NCI-H1417 (cell line): ENCODE data around the gene CYP21A2.
A peak's percentile ranks its signal among the peaks of the same experiment; 100 is the strongest.
"Not testable (repeated sequence)": the region's sequence is repeated elsewhere in the genome, so short reads cannot be mapped to it uniquely, and the experiment has no call there.

Experiments used
- DNase-seq, 3 experiments: peaks; one replicate each; lab custom pipeline; 2025; lab: John Stamatoyannopoulos, UW

CYP21A2 gene

GRCh38 chr6:32037598-32038524, at the start of gene CYP21A2:
TSS of gene CYP21A2 (plus strand) at chr6:32038415. CDS start at chr6:32038423, 8 bp downstream.
- peak in 2 of 3 experiments; percentile 38 to 75 for DNase-seq

GRCh38 chr6:31989363-31989762, 48.9 kb upstream of the CYP21A2 start:
- DNase-seq, result not testable (repeated sequence)

GRCh38 chr6:31994421-31994820, 43.8 kb upstream of the CYP21A2 start:
- DNase-seq, result not testable (repeated sequence)

DNA sequence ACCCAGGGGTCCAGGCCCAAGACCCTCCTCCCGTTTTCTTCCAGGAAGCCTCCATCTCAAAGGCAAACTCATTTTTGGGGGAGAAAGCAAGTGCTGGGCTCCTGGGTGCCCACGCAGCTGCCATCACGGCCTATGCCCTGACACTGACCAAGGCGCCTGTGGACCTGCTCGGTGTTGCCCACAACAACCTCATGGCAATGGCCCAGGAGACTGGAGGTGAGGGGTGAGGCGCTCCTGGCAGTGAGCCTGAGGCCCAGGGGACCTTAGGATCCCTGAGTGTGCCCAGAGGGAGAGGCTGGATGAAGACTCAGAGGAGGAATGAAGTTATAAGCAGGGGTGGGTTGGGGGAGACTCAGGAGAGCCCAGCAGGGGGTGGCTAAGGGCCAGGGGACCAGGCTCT, 41.8 kb upstream of the CYP21A2 start:
- not testable (repeated sequence) for DNase-seq

DNA sequence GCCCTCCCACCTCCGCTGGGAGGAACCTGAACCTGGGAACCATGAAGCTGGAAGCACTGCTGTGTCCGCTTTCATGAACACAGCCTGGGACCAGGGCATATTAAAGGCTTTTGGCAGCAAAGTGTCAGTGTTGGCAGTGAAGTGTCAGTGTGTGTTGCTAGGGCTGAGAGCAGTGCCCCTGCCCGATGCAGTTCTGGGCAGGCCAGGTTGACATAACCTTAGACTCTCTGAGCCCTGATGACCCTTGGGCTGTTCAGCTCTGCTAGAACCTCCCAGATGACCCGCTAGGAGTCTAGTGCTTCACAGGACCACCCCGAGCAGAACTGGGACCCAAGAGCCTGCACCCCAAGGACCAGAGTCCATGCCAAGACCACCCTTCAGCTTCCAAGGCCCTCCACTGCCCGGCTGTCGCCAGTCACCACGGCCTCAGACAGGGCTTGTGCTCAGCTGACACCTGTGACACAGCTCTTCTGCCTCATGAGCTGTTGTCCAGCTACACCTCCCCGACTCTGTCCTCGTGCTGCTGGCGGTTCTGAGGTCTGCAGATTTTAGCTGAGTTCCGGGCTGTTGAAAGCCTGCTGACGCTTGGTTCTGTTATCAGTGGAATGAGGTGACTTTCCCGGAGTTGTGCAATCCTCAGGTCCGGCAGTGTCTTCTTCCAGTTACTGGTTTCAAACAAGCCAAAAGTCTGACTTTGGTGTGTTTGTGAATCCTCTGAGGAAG, 35.5 kb upstream of the CYP21A2 start:
- DNase-seq, result not testable (repeated sequence)

DNA sequence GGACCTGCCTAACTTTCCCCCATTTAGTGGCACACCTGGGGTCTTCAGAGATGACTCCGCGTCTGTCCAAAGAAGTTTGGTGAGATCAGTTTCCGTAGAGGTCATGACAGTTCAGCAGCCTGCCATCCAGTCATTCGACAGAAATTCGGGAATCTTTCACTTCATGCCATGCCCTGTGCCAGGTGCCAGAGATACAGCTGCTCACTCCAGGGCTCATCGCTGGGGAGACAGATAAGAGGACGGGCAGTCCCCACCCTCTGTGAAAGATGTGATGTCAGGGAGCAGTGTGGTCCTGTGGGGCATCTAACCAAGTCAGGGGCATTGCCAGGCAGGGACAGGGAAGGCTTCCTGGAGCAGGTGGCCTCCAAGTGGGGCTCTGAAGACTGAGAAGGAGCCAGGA, 34.9 kb upstream of the CYP21A2 start:
- not testable (repeated sequence) for DNase-seq

DNA sequence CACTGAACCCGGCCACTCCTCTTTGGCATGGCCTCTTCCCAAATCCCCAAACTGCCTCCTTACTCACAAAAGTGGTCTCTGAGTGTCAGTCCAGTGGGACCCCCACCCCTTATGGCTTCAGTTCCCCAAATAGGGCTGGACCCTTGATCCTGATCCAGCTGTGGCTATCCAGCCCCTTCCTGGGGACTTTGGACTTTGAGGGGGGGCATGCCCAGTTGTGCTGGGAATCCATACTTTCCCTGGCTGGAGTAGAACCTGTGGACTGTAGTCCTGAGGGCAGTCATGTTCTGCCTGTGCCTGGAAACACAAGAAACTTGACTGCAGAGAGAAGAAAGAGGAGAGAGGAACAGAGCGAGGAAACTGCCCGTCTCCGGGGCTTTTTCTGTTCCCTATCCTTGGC, 33.8 kb upstream of the CYP21A2 start:
- DNase-seq, result not testable (repeated sequence)

DNA sequence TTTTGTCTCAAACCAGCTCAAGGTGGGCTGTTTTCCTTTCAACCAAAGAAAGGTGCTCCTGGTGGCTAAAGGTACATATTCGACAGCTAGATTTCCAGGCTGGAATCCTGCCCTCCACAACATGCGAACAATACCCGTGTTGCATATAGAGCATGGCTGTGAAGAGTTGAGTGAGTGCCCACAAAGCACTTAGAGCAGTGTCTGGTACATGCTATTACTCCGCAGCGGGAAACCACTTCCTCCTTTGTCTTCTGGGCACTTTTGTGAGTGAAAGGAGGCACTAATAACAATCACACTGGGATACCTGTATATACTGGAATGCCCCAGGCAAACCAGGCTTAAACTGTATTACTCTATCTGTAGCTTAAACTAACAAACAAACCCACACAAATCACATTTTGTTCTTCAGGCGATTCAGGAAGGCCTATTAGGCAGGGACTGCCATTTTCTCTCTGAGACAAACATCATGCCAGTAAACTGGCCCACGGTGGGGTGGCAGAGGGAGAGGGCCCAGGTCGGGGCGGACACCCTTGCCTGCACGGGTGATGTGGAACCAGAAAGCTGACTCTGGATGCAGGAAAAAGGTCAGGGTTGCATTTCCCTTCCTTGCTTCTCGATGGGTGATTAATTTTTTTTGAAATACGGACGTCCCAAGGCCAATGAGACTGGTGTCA, 33.2 kb upstream of the CYP21A2 start:
- DNase-seq, result peak in 2 of 3 experiments; percentile 25 to 69

DNA sequence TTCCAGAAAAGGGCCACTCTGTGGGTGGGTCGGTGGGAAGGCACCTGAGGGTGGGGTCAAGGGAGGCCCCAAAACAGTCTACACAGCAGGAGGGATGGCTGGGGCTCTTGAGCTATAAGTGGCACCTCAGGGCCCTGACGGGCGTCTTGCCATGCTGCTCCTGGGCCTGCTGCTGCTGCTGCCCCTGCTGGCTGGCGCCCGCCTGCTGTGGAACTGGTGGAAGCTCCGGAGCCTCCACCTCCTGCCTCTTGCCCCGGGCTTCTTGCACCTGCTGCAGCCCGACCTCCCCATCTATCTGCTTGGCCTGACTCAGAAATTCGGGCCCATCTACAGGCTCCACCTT, 32.7 kb upstream of the CYP21A2 start:
- DNase-seq, result peak in 2 of 3 experiments; percentile 10 to 64

DNA sequence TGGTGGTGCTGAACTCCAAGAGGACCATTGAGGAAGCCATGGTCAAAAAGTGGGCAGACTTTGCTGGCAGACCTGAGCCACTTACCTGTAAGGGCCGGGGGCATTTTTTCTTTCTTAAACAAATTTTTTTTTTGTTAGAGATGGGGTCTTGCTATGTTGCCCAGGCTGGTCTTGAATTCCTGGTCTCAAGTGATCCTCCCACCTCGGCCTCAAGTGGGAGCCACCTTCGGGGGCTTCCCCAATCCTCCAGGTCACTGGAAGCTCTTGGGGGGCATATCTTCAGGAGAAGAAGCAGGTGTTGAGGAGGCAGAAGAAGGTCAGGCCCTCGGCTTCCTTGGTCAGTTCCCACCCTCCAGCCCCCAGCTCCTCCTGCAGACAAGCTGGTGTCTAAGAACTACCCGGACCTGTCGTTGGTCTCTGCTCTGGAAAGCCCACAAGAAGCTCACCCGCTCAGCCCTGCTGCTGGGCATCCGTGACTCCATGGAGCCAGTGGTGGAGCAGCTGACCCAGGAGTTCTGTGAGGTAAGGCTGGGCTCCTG, 32.2 kb upstream of the CYP21A2 start:
- DNase-seq, result not testable (repeated sequence)

DNA sequence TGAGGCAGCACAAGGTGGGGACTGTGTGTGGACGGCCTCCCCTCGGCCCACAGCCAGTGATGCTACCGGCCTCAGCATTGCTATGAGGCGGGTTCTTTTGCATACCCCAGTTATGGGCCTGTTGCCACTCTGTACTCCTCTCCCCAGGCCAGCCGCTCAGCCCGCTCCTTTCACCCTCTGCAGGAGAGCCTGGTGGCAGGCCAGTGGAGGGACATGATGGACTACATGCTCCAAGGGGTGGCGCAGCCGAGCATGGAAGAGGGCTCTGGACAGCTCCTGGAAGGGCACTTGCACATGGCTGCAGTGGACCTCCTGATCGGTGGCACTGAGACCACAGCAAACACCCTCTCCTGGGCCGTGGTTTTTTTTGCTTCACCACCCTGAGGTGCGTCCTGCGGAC, 31.1 kb upstream of the CYP21A2 start:
- not testable (repeated sequence) for DNase-seq

GRCh38 chr6:32008037-32008436, 30.2 kb upstream of the CYP21A2 start:
- not testable (repeated sequence) for DNase-seq

DNA sequence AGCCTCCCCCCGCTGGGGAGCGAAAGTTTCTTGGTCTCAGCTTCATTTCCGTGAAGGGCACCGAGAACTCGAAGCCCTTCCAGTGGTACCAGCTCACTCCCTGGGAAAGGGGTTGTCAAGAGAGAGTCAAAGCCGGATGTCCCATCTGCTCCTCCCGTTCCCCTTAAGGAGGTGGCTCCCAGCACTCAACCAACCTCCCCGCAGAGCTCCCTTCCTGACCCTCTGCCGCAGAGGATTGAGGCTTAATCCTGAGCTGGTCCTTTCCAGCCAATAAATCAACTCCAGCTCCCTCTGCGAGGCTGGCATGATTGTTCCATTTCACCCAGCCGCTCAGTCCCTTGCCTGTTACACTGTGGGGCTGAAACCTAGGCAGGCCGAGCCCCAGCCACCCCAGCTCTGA, 29.6 kb upstream of the CYP21A2 start:
- not testable (repeated sequence) for DNase-seq

DNA sequence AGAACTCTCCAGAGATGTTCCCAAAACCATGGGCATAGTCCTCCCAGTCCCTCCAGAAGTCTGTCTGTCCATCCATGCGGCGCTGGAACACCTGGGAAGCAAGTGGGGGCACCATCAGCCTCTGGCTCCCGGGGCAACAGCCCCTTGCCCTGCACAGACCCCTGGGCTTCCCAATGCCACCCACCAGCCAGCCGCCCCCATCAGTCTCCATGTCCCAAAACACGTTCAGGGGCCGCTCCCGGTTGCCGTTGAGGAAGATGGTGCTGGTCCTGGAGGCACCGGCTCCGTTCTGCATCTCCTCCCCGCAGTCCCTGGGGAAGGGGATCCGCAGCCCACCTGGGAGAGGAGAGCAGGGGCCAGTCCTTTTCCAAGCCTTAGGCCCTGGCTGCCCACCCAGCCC, 28.7 kb upstream of the CYP21A2 start:
- not testable (repeated sequence) for DNase-seq

- not testable (repeated sequence) for DNase-seq
Observed at GRCh38 chr6:32010856-32011530, 27.2 kb upstream of the CYP21A2 start.

DNA sequence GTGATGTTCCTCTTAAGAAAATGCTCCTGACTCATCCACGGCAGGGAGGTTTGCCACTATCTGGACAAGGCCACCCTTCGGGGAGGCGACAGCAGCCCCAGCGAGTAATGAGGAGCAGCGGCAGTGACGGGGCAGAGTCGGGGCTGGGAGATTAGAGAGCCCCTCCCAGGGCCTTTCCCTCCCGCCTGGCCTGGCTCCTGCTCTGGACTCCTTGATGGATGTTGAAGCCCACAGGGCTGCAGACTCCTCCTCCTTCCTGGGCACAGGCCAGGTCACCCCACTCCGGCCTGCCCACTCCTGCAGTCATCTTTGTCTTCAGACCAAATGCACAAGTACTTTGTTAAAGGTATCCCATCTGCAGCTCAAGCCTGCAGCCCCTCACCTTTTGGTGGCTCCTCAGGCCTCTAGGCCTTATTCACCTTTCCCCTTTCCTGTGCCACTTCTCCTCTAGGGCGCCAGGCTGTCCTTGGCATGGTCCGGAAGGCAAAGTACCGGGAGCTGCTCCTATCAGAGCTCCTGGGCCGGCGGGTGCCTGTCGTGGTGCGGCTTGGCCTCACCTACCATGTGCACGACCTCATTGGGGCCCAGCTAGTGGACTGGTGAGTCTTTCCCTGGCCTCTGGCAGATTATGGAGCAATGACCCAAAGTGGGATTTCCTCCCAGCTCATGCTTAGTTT, 25.1 kb upstream of the CYP21A2 start:
- DNase-seq, result not testable (repeated sequence)

DNA sequence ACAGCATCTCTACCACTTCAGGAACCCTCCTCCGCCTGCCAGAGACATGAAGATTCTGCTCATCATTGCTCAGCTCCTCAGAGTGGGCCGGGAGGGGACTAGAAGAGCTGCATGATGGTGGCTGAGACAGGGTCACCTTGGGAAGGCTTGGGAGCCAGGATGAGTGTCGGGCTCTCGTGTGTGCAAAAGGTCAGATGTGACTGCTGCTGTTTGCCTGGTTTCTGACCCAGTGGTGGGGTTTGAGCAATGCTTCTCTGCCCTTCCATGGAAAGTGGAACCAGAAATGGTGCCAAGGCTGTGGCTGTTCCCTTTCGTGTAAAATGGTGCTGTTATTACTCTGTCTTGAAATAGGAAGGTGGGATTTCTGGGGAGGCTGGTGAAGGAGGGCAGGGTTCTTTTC, 24.5 kb upstream of the CYP21A2 start:
- DNase-seq, result not testable (repeated sequence)

DNA sequence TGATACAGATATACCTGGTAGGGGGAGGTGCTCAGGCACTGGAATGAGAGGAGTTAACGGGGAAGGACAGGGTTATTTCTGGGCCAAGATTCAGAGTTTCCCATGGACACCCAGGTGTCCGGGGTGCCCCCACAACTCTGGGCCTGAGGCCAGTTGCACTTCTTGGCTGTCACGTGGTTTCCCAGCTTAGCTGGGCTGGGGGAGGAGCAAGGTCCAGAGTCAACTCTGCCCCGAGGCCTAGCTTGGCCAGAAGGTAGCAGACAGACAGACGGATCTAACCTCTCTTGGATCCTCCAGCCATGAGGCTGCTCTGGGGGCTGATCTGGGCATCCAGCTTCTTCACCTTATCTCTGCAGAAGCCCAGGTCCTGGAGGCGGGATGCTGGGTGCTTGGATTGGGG, 23.7 kb upstream of the CYP21A2 start, which contains the start of gene C4B:
C4B (plus strand) TSS at position 249 of the 400 bp plus-strand sequence; CDS start at position 300, 51 bp downstream.
- DNase-seq, result not testable (repeated sequence)

DNA sequence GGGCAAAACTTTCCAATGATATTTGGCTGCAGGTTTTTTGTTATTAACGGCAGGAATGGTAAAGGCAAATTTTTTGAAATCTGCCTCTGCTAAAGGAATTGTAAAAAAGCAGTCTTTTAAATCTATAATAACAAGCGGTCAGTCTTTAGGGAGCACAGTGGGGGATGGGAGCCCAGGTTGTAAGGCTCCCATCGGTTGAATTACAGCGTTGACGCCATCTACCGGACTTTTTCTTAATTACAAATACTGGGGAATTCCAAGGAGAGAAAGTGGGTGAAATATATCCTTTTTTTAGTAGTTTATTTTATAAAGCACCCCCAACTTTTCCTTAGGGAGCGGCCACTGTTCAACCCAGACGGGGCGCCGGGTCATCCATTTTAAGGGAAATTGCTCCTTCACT, 16.1 kb upstream of the CYP21A2 start:
- not testable (repeated sequence) for DNase-seq

GRCh38 chr6:32028631-32029030, 9.6 kb upstream of the CYP21A2 start:
- DNase-seq, result not testable (repeated sequence)

- DNase-seq, result not testable (repeated sequence)
Observed at GRCh38 chr6:32029553-32029952, 8.7 kb upstream of the CYP21A2 start.
